DND-41 (cell line): ENCODE data around the gene ST3GAL6.
A peak's percentile ranks its signal among the peaks of the same experiment; 100 is the strongest.

Source experiments
- ATAC-seq: fragments of 200-7000 bp; cut with Tn5 transposase; 3 replicates; pipeline ENCODE4 v1.9.1; 2021; ENCODE audit warnings: low read depth; ENCODE audit not compliant: insufficient read depth
- DNase-seq: peaks from one replicate; pipeline ENCODE4 v3.0.0-alpha.2; 2020
- H2AFZ ChIP-seq: 2 replicates; pipeline ENCODE4 v1.6.0; 2012; ENCODE audit warnings: low read depth, low read length
- H3K27ac ChIP-seq: 2 replicates; pipeline ENCODE4 v1.5.1; 2012; ENCODE audit warnings: low read length, inconsistent platforms
- H3K27me3 ChIP-seq: fragments of 200-600 bp; sonication (generic); 2 replicates; pipeline ENCODE4 v1.6.0; 2012; ENCODE audit warnings: low read length, mild to moderate bottlenecking, inconsistent platforms; ENCODE audit not compliant: insufficient read depth, poor library complexity
- H3K36me3 ChIP-seq: 2 replicates; pipeline ENCODE4 v1.5.1; 2012; ENCODE audit warnings: low read length, inconsistent platforms; ENCODE audit not compliant: insufficient read depth
- H3K4me1 ChIP-seq: 2 replicates; pipeline ENCODE4 v1.5.1; 2012; ENCODE audit warnings: mild to moderate bottlenecking, low read length; ENCODE audit not compliant: insufficient read depth
- H3K4me2 ChIP-seq: 2 replicates; pipeline ENCODE4 v1.6.0; 2012; ENCODE audit warnings: mild to moderate bottlenecking, moderate library complexity, low read length, inconsistent platforms; ENCODE audit not compliant: insufficient read depth
- H3K4me3 ChIP-seq, 2 experiments: fragments of 200-600 bp in 1 of 2; shearing (Covaris generic) in 1 of 2; 2 replicates each; pipeline ENCODE4 v1.5.1; 2012 to 2016; ENCODE audit warnings: inconsistent platforms in 2 of 2, low read length in 2 of 2, mild to moderate bottlenecking in 2 of 2, low read depth in 1 of 2, moderate library complexity in 1 of 2
- H3K79me2 ChIP-seq: 2 replicates; pipeline ENCODE4 v1.6.0; 2012; ENCODE audit warnings: low read length, inconsistent platforms; ENCODE audit not compliant: insufficient read depth
- H3K9ac ChIP-seq: 2 replicates; pipeline ENCODE4 v1.6.0; 2012; ENCODE audit warnings: low read depth, mild to moderate bottlenecking, inconsistent platforms, low read length, moderate library complexity
- H3K9me3 ChIP-seq: 2 replicates; pipeline ENCODE4 v1.5.1; 2012; ENCODE audit warnings: low read length, moderate library complexity, mild to moderate bottlenecking, inconsistent platforms; ENCODE audit not compliant: insufficient read depth, severe bottlenecking
- H4K20me1 ChIP-seq: 2 replicates; pipeline ENCODE4 v1.6.0; 2012; ENCODE audit warnings: low read length; ENCODE audit not compliant: insufficient read depth
- CTCF ChIP-seq: IDR thresholded peaks from 2 replicates; pipeline ENCODE4 v1.5.1; 2012; ENCODE audit warnings: borderline replicate concordance, low read length, moderate library complexity, mild to moderate bottlenecking; ENCODE audit not compliant: poor library complexity, severe bottlenecking; ENCODE audit errors: extremely low read depth
- EZH2 ChIP-seq: IDR thresholded peaks from 3 replicates; pipeline ENCODE4 v1.6.1; 2012; ENCODE audit warnings: borderline replicate concordance, low read depth, mild to moderate bottlenecking, moderate library complexity, low read length, inconsistent platforms; ENCODE audit not compliant: severe bottlenecking

Gene ST3GAL6

GRCh38 chr3:98763076-98763475 is at the start of gene ST3GAL6:
TSS of gene ST3GAL6 (plus strand) at chr3:98763340. CDS start at chr3:98768441, 5,101 bp downstream.
- Histone ChIP-seq H3K4me2 (no peak within 1 kb of the TSS), H3K9me3 (no peaks in the 10 kb centered on the region), H3K27me3 (no peaks in the 10 kb centered on the region), H3K9ac (no peak within 1 kb of the TSS), H3K27ac (no peak within 1 kb of the TSS), H3K4me1 (peaks cover 14% of the 10 kb centered on the region), H3K79me2 (no peaks in the 10 kb centered on the region), H2AFZ (no peak within 1 kb of the TSS), H3K36me3 (no peaks in the 10 kb centered on the region), H4K20me1 (peaks cover 2% of the 10 kb centered on the region; the same call in 1 of the 2 replicates), H3K4me3 (no peak within 1 kb of the TSS)
- no peak for DNase-seq
- ATAC-seq, result peak; percentile 47
- TF ChIP-seq EZH2 (no peak), CTCF (no peak)

- H2AFZ ChIP-seq, result no peak overlapping the region
- H3K79me2 ChIP-seq, result no peaks in the 10 kb centered on the region
- no peak overlapping the region for H3K4me2 ChIP-seq
- no peak for TF ChIP-seq CTCF
- no peak for TF ChIP-seq EZH2
- no peak for ATAC-seq
- no peaks in the 10 kb centered on the region for H3K36me3 ChIP-seq
- no peaks in the 10 kb centered on the region for H4K20me1 ChIP-seq
- H3K27me3 ChIP-seq, result no peaks in the 10 kb centered on the region
- no peaks in the 10 kb centered on the region for H3K9me3 ChIP-seq
- DNase-seq, result no peak
- no peaks in the 10 kb centered on the region for H3K4me1 ChIP-seq
- H3K9ac ChIP-seq, result no peak overlapping the region
- no peak overlapping the region for H3K27ac ChIP-seq
- no peak overlapping the region for H3K4me3 ChIP-seq
Observed at GRCh38 chr3:98713984-98714383, 49.2 kb upstream of the ST3GAL6 start.

- H4K20me1 ChIP-seq, result no peaks in the 10 kb centered on the region
- no peaks in the 10 kb centered on the region for H3K4me1 ChIP-seq
- no peak overlapping the region for H2AFZ ChIP-seq
- H3K36me3 ChIP-seq, result no peaks in the 10 kb centered on the region
- TF ChIP-seq CTCF, result no peak
- TF ChIP-seq EZH2, result no peak
- H3K27me3 ChIP-seq, result no peaks in the 10 kb centered on the region
- H3K27ac ChIP-seq, result no peak overlapping the region
- H3K9me3 ChIP-seq, result no peaks in the 10 kb centered on the region
- H3K9ac ChIP-seq, result no peak overlapping the region
- no peak overlapping the region for H3K4me2 ChIP-seq
- no peaks in the 10 kb centered on the region for H3K79me2 ChIP-seq
- ATAC-seq (no peak), DNase-seq (no peak)
- no peak overlapping the region for H3K4me3 ChIP-seq
Observed at GRCh38 chr3:98717584-98717983, 45.6 kb upstream of the ST3GAL6 start.

GRCh38 chr3:98718730-98719129 is 44.4 kb upstream of the ST3GAL6 start:
- Histone ChIP-seq H3K9ac (no peak overlapping the region), H3K36me3 (no peaks in the 10 kb centered on the region), H3K79me2 (no peaks in the 10 kb centered on the region), H3K9me3 (no peaks in the 10 kb centered on the region), H3K27me3 (no peaks in the 10 kb centered on the region), H2AFZ (no peak overlapping the region), H3K27ac (no peak overlapping the region), H3K4me3 (no peak overlapping the region), H3K4me1 (no peaks in the 10 kb centered on the region), H3K4me2 (no peak overlapping the region), H4K20me1 (no peaks in the 10 kb centered on the region)
- ATAC-seq (no peak), DNase-seq (no peak)
- TF ChIP-seq CTCF (no peak), EZH2 (no peak)
